Fibroblast of skin of right quadriceps (primary cell): ENCODE measurements around the gene RNF207.
A peak's percentile ranks its signal among the peaks of the same experiment; 100 is the strongest.

ENCODE experiments used
- DNase-seq: peaks from one replicate; pipeline ENCODE4 v3.0.0-alpha.2; 2013

RNF207 gene

GRCh38 chr1:6175411-6175828 lies 30.5 kb upstream of the RNF207 start:
- no peak for DNase-seq

- no peak for DNase-seq
Measured at GRCh38 chr1:6176779-6177178, 29.1 kb upstream of the RNF207 start.

GRCh38 chr1:6177681-6178380 lies 28.1 kb upstream of the RNF207 start:
- DNase-seq = no peak

- DNase-seq = no peak
Measured at GRCh38 chr1:6178751-6179563, 27.0 kb upstream of the RNF207 start.

GRCh38 chr1:6179564-6180175 lies 26.2 kb upstream of the RNF207 start:
- no peak for DNase-seq

GRCh38 chr1:6180268-6180706 lies 25.6 kb upstream of the RNF207 start, which contains the start of gene CHD5:
Gene CHD5, minus strand, starts transcription at chr1:6180321. Its CDS starts 298 bp downstream, at chr1:6180023.
- no peak for DNase-seq

GRCh38 chr1:6180707-6181311 lies 25.1 kb upstream of the RNF207 start:
- DNase-seq = no peak

- DNase-seq = no peak
Measured at GRCh38 chr1:6181347-6181770, 24.6 kb upstream of the RNF207 start.

- no peak for DNase-seq
Measured at GRCh38 chr1:6183520-6183989, 22.4 kb upstream of the RNF207 start.

- no peak for DNase-seq
Measured at GRCh38 chr1:6184083-6184783, 21.7 kb upstream of the RNF207 start.

- DNase-seq = peak; percentile 89
Measured at GRCh38 chr1:6185151-6185550, 20.8 kb upstream of the RNF207 start.

GRCh38 chr1:6185635-6186382 lies 20.1 kb upstream of the RNF207 start:
- peak; percentile 38 for DNase-seq

- no peak for DNase-seq
Measured at GRCh38 chr1:6188466-6188865, 17.5 kb upstream of the RNF207 start.

GRCh38 chr1:6191968-6192367 lies 14.0 kb upstream of the RNF207 start:
- DNase-seq = no peak

- DNase-seq = no peak
Measured at GRCh38 chr1:6197746-6198427, 8.0 kb upstream of the RNF207 start.

GRCh38 chr1:6198646-6199297 lies 7.1 kb upstream of the RNF207 start:
- no peak for DNase-seq

GRCh38 chr1:6199298-6200187 lies 6.4 kb upstream of the RNF207 start, which contains the start of gene RPL22:
Gene RPL22, minus strand, starts transcription at chr1:6199595. Its CDS starts 22 bp downstream, at chr1:6199573.
- peak; percentile 100 for DNase-seq

- DNase-seq = no peak
Measured at GRCh38 chr1:6200188-6200809, 5.6 kb upstream of the RNF207 start.

- DNase-seq = no peak
Measured at GRCh38 chr1:6202256-6202655, 3.7 kb upstream of the RNF207 start.
